PC-3 (cell line): ENCODE measurements around the gene SOBP.

Experiments used
- CTCF ChIP-seq: fragments of 300-600 bp; sonication (generic); conservative IDR thresholded peaks from 2 replicates; pipeline ENCODE4 v1.5.1; 2017; ENCODE audit warnings: antibody characterized with exemption, low read depth, mild to moderate bottlenecking, low read length
- EZH2 ChIP-seq: fragments of 300-600 bp; sonication (generic); IDR thresholded peaks from one replicate; pipeline ENCODE4 v1.6.1; 2017; ENCODE audit warnings: antibody characterized with exemption, mild to moderate bottlenecking, low read length; ENCODE audit not compliant: unreplicated experiment
- EZH2phosphoT487 ChIP-seq: fragments of 300-600 bp; sonication (generic); IDR thresholded peaks from 2 replicates; pipeline ENCODE4 v1.6.1; 2018; ENCODE audit warnings: mild to moderate bottlenecking, antibody characterized with exemption, low read length, borderline replicate concordance

- no peak for TF ChIP-seq CTCF
- no peak for TF ChIP-seq EZH2
- TF ChIP-seq EZH2phosphoT487, result no peak
Measured at GRCh38 chr6:107607116-107607515, 117.2 kb downstream of the SOBP start.
